Measurements from ENCODE around the gene CFAP161.

CFAP161 gene

DNA sequence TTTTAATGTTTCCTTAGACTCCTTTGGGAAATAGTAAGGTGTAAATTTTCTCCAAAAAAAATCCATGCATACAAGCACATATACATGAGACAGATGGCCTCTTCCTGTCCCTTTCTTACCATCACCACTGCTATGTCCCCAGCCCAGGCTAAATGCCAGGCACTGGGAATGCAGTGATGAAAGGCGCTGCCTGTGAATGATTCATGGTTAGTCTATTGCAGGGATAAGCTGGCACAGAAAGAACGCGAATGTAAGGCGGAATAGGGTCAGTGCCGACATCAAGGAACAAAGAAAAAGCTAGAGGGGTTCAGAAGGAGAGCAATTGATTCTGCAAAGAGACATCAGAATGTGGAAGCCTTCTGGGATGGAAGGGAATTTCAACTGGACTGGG lies 36.2 kb upstream of the CFAP161 start:
- H4K20me1 ChIP-seq (ENCODE audit: insufficient read depth, low read length, poor library complexity, severe bottlenecking), result no peaks in the 10 kb centered on the region
- H3K4me3 ChIP-seq (ENCODE audit: low read length, poor library complexity, severe bottlenecking), result no peak overlapping the region
- H3K79me2 ChIP-seq (ENCODE audit: insufficient read depth, low read length), result no peaks in the 10 kb centered on the region
- TF ChIP-seq EZH2phosphoT487 (IDR thresholded peaks at IDR 0.05; ENCODE audit: borderline replicate concordance), result no peak
- no peak for TF ChIP-seq CTCF (conservative IDR thresholded peaks at IDR 0.05; ENCODE audit: low read length)
- no peaks in the 10 kb centered on the region for H3F3A ChIP-seq (ENCODE audit: low read depth)
- H2AFZ ChIP-seq (ENCODE audit: low read length), result no peak overlapping the region
- no peaks in the 10 kb centered on the region for H3K27me3 ChIP-seq (ENCODE audit: insufficient read depth, low read length, poor library complexity, severe bottlenecking)
- no peaks in the 10 kb centered on the region for H3K9me2 ChIP-seq (replicated peaks; ENCODE audit: low read depth, low read length)
- H3K4me2 ChIP-seq (ENCODE audit: low read depth, low read length, poor library complexity, severe bottlenecking), result no peak overlapping the region
- H3K36me3 ChIP-seq (ENCODE audit: insufficient read depth, low read length), result no peaks in the 10 kb centered on the region
- H3K4me1 ChIP-seq (ENCODE audit: insufficient read depth, low read length, poor library complexity, severe bottlenecking), result peaks cover 13% of the 10 kb centered on the region
- H3K9ac ChIP-seq (ENCODE audit: low read depth, low read length, poor library complexity, severe bottlenecking), result no peak overlapping the region
- no peaks in the 10 kb centered on the region for H3K9me3 ChIP-seq (ENCODE audit: insufficient read depth, low read depth, low read length)

GRCh38 chr15:81098349-81098748 lies 35.7 kb upstream of the CFAP161 start:
- Histone ChIP-seq H3K79me2 (ENCODE audit: insufficient read depth, low read length) (no peaks in the 10 kb centered on the region), H2AFZ (ENCODE audit: low read length) (no peak overlapping the region)

GRCh38 chr15:81098861-81099651 lies 35.0 kb upstream of the CFAP161 start:
- no peaks in the 10 kb centered on the region for H3K9me2 ChIP-seq (replicated peaks; ENCODE audit: low read depth, low read length)
- no peak overlapping the region for H3K4me3 ChIP-seq (ENCODE audit: low read length, poor library complexity, severe bottlenecking)
- H2AFZ ChIP-seq (ENCODE audit: low read length), result no peak overlapping the region
- H3K4me2 ChIP-seq (ENCODE audit: low read depth, low read length, poor library complexity, severe bottlenecking), result no peak overlapping the region
- TF ChIP-seq EZH2phosphoT487 (IDR thresholded peaks at IDR 0.05; ENCODE audit: borderline replicate concordance) (no peak), CTCF (conservative IDR thresholded peaks at IDR 0.05; ENCODE audit: low read length) (no peak)
- H3K4me1 ChIP-seq (ENCODE audit: insufficient read depth, low read length, poor library complexity, severe bottlenecking), result peaks cover 13% of the 10 kb centered on the region
- no peaks in the 10 kb centered on the region for H4K20me1 ChIP-seq (ENCODE audit: insufficient read depth, low read length, poor library complexity, severe bottlenecking)
- no peaks in the 10 kb centered on the region for H3K36me3 ChIP-seq (ENCODE audit: insufficient read depth, low read length)
- H3F3A ChIP-seq (ENCODE audit: low read depth), result no peaks in the 10 kb centered on the region
- H3K9ac ChIP-seq (ENCODE audit: low read depth, low read length, poor library complexity, severe bottlenecking), result no peak overlapping the region
- H3K27me3 ChIP-seq (ENCODE audit: insufficient read depth, low read length, poor library complexity, severe bottlenecking), result no peaks in the 10 kb centered on the region
- H3K79me2 ChIP-seq (ENCODE audit: insufficient read depth, low read length), result no peaks in the 10 kb centered on the region
- H3K9me3 ChIP-seq (ENCODE audit: insufficient read depth, low read depth, low read length), result no peaks in the 10 kb centered on the region

More at GRCh38 chr15:81098349-81098748, 35.7 kb upstream of the CFAP161 start:
- Histone ChIP-seq H3K9ac (ENCODE audit: low read depth, low read length, poor library complexity, severe bottlenecking) (no peak overlapping the region), H3K4me2 (ENCODE audit: low read depth, low read length, poor library complexity, severe bottlenecking) (no peak overlapping the region), H3K9me2 (replicated peaks; ENCODE audit: low read depth, low read length) (no peaks in the 10 kb centered on the region), H4K20me1 (ENCODE audit: insufficient read depth, low read length, poor library complexity, severe bottlenecking) (no peaks in the 10 kb centered on the region), H3F3A (ENCODE audit: low read depth) (no peaks in the 10 kb centered on the region), H3K27me3 (ENCODE audit: insufficient read depth, low read length, poor library complexity, severe bottlenecking) (no peaks in the 10 kb centered on the region), H3K36me3 (ENCODE audit: insufficient read depth, low read length) (no peaks in the 10 kb centered on the region), H3K4me1 (ENCODE audit: insufficient read depth, low read length, poor library complexity, severe bottlenecking) (peaks cover 13% of the 10 kb centered on the region), H3K4me3 (ENCODE audit: low read length, poor library complexity, severe bottlenecking) (no peak overlapping the region), H3K9me3 (ENCODE audit: insufficient read depth, low read depth, low read length) (no peaks in the 10 kb centered on the region)
- TF ChIP-seq CTCF (conservative IDR thresholded peaks at IDR 0.05; ENCODE audit: low read length) (no peak), EZH2phosphoT487 (IDR thresholded peaks at IDR 0.05; ENCODE audit: borderline replicate concordance) (no peak)

Measured in Loucy (cell line).